Astrocyte (in vitro differentiated cells and primary cell): ENCODE results near the gene DIAPH3. TPM values are rescaled to one million over a fixed set of nuclear protein-coding genes. Genes with fewer than 3 reads are reported as not detected.

Experiments
- DNase-seq: peaks from one replicate; pipeline ENCODE4 v3.0.0-alpha.2; 2010; ENCODE audit warnings: low read depth
- FAIRE-seq: peaks from 2 replicates; lab custom pipeline; 2011; peaks lifted over from hg19 to GRCh38; lab: Jason Lieb, UNC
- H2AFZ ChIP-seq: 2 replicates; pipeline ENCODE4 v1.6.0; 2012; ENCODE audit warnings: low read depth, low read length, inconsistent platforms
- H3K27ac ChIP-seq: 2 replicates; pipeline ENCODE4 v1.5.1; 2011; ENCODE audit warnings: low read depth, low read length, inconsistent platforms
- H3K27me3 ChIP-seq: 2 replicates; pipeline ENCODE4 v1.6.0; 2011; ENCODE audit warnings: low read length, inconsistent platforms; ENCODE audit not compliant: insufficient read depth
- H3K36me3 ChIP-seq: 2 replicates; pipeline ENCODE4 v1.5.1; 2011; ENCODE audit warnings: low read length, inconsistent platforms; ENCODE audit not compliant: insufficient read depth
- H3K4me1 ChIP-seq: 2 replicates; pipeline ENCODE4 v1.5.1; 2011; ENCODE audit warnings: low read length, inconsistent platforms; ENCODE audit not compliant: insufficient read depth
- H3K4me2 ChIP-seq: 2 replicates; pipeline ENCODE4 v1.6.0; 2012; ENCODE audit warnings: low read length, inconsistent platforms
- H3K4me3 ChIP-seq: 2 replicates; pipeline ENCODE4 v1.5.1; 2011; ENCODE audit warnings: low read depth, mild to moderate bottlenecking, low read length, inconsistent platforms; ENCODE audit not compliant: insufficient read depth
- H3K79me2 ChIP-seq: 2 replicates; pipeline ENCODE4 v1.6.0; 2012; ENCODE audit warnings: mild to moderate bottlenecking, low read length, inconsistent platforms; ENCODE audit not compliant: insufficient read depth
- H3K9ac ChIP-seq: 2 replicates; pipeline ENCODE4 v1.6.0; 2012; ENCODE audit warnings: mild to moderate bottlenecking, low read length, inconsistent platforms
- H3K9me3 ChIP-seq: 2 replicates; pipeline ENCODE4 v1.5.1; 2012; ENCODE audit warnings: low read depth, mild to moderate bottlenecking, low read length, inconsistent platforms; ENCODE audit not compliant: insufficient read depth
- H4K20me1 ChIP-seq: 2 replicates; pipeline ENCODE4 v1.6.0; 2012; ENCODE audit warnings: low read length, inconsistent platforms; ENCODE audit not compliant: insufficient read depth
- H3K27ac Mint-ChIP-seq: one replicate; pipeline ENCODE4 v1.8.0; 2021; ENCODE audit warnings: mild to moderate bottlenecking, mixed read lengths; ENCODE audit not compliant: unreplicated experiment
- H3K27me3 Mint-ChIP-seq: one replicate; pipeline ENCODE4 v1.8.0; 2021; ENCODE audit warnings: low read depth, mixed read lengths; ENCODE audit not compliant: unreplicated experiment
- H3K36me3 Mint-ChIP-seq: one replicate; pipeline ENCODE4 v1.8.0; 2021; ENCODE audit warnings: low read depth, mixed read lengths; ENCODE audit not compliant: unreplicated experiment
- H3K4me1 Mint-ChIP-seq: one replicate; pipeline ENCODE4 v1.8.0; 2021; ENCODE audit warnings: low read depth, mixed read lengths; ENCODE audit not compliant: unreplicated experiment
- H3K4me3 Mint-ChIP-seq: one replicate; pipeline ENCODE4 v1.8.0; 2021; ENCODE audit warnings: mild to moderate bottlenecking, moderate library complexity, mixed read lengths; ENCODE audit not compliant: unreplicated experiment
- H3K9me3 Mint-ChIP-seq: one replicate; pipeline ENCODE4 v1.8.0; 2021; ENCODE audit warnings: mild to moderate bottlenecking, mixed read lengths; ENCODE audit not compliant: unreplicated experiment
- CTCF ChIP-seq: IDR thresholded peaks from 2 replicates; pipeline ENCODE4 v1.5.1; 2011; ENCODE audit warnings: low read depth, mild to moderate bottlenecking, inconsistent platforms, low read length, moderate library complexity; ENCODE audit not compliant: insufficient read depth
- EZH2 ChIP-seq: IDR thresholded peaks from 2 replicates; pipeline ENCODE4 v1.6.1; 2012; ENCODE audit warnings: mild to moderate bottlenecking, low read length, inconsistent platforms; ENCODE audit not compliant: insufficient read depth
- total RNA-seq: library from RNA; stranded (reverse); gene quantifications from 2 replicates; pipeline ENCODE4 v1.2.1, GENCODE V29; 2021

DIAPH3 gene
- total RNA-seq, 1 donor from 2014 or later: 19.0 TPM

GRCh38 chr13:60178327-60178726 is 14.6 kb upstream of the DIAPH3 start:
- H3K4me1 ChIP-seq: no peaks in the 10 kb centered on the region
- no peaks in the 10 kb centered on the region for H3K36me3 Mint-ChIP-seq

GRCh38 chr13:60175571-60175970 is 11.8 kb upstream of the DIAPH3 start:
- no peak overlapping the region for H3K4me3 Mint-ChIP-seq
- Histone ChIP-seq H3K4me3 (no peak overlapping the region), H3K79me2 (no peaks in the 10 kb centered on the region), H3K9ac (no peak overlapping the region), H3K27ac (no peak overlapping the region), H4K20me1 (no peaks in the 10 kb centered on the region), H3K4me2 (no peak overlapping the region), H3K9me3 (no peaks in the 10 kb centered on the region), H3K36me3 (no peaks in the 10 kb centered on the region), H2AFZ (no peak overlapping the region), H3K27me3 (no peaks in the 10 kb centered on the region), H3K4me1 (no peaks in the 10 kb centered on the region)
- no peaks in the 10 kb centered on the region for H3K4me1 Mint-ChIP-seq
- H3K9me3 Mint-ChIP-seq: no peaks in the 10 kb centered on the region
- no peak overlapping the region for H3K27ac Mint-ChIP-seq
- FAIRE-seq (no peak), DNase-seq (no peak)
- H3K27me3 Mint-ChIP-seq: no peaks in the 10 kb centered on the region
- TF ChIP-seq EZH2 (no peak), CTCF (no peak)
- H3K36me3 Mint-ChIP-seq: no peaks in the 10 kb centered on the region

More at GRCh38 chr13:60178327-60178726, 14.6 kb upstream of the DIAPH3 start:
- no peak overlapping the region for H3K27ac ChIP-seq
- H3K79me2 ChIP-seq: no peaks in the 10 kb centered on the region
- H3K27me3 ChIP-seq: no peaks in the 10 kb centered on the region
- Mint-ChIP-seq H3K27me3 (no peaks in the 10 kb centered on the region), H3K27ac (no peak overlapping the region), H3K9me3 (no peaks in the 10 kb centered on the region), H3K4me1 (no peaks in the 10 kb centered on the region), H3K4me3 (no peak overlapping the region)
- H2AFZ ChIP-seq: no peak overlapping the region
- H3K36me3 ChIP-seq: no peaks in the 10 kb centered on the region
- FAIRE-seq (no peak), DNase-seq (no peak)
- TF ChIP-seq EZH2: no peak
- no peak for TF ChIP-seq CTCF
- H4K20me1 ChIP-seq: no peaks in the 10 kb centered on the region
- H3K4me2 ChIP-seq: no peak overlapping the region
- H3K9ac ChIP-seq: no peak overlapping the region
- H3K4me3 ChIP-seq: no peak overlapping the region
- no peaks in the 10 kb centered on the region for H3K9me3 ChIP-seq

GRCh38 chr13:60174113-60174512 is 10.4 kb upstream of the DIAPH3 start:
- no peaks in the 10 kb centered on the region for H3K9me3 Mint-ChIP-seq
- no peak overlapping the region for H3K9ac ChIP-seq

More at GRCh38 chr13:60174113-60174512, 10.4 kb upstream of the DIAPH3 start:
- Mint-ChIP-seq H3K4me3 (no peak overlapping the region), H3K36me3 (no peaks in the 10 kb centered on the region), H3K27ac (no peak overlapping the region), H3K27me3 (no peaks in the 10 kb centered on the region), H3K4me1 (no peaks in the 10 kb centered on the region)
- TF ChIP-seq EZH2 (no peak), CTCF (no peak)
- Histone ChIP-seq H3K27me3 (no peaks in the 10 kb centered on the region), H4K20me1 (no peaks in the 10 kb centered on the region), H3K4me3 (no peak overlapping the region), H3K27ac (no peak overlapping the region), H3K4me2 (no peak overlapping the region), H2AFZ (no peak overlapping the region), H3K79me2 (no peaks in the 10 kb centered on the region), H3K36me3 (no peaks in the 10 kb centered on the region), H3K4me1 (no peaks in the 10 kb centered on the region), H3K9me3 (no peaks in the 10 kb centered on the region)
- DNase-seq (no peak), FAIRE-seq (no peak)
